Bone marrow (tissue), 2 donors: Measurements from ENCODE around the gene PLXDC1.
"Not testable (repeated sequence)": the region's sequence is repeated elsewhere in the genome, so short reads cannot be mapped to it uniquely, and the experiment has no call there.

ENCODE experiments used
- DNase-seq, 2 donors: peaks; one replicate each; lab custom pipeline; 2025; lab: John Stamatoyannopoulos, UW

Gene PLXDC1

GRCh38 chr17:39155654-39156053, 4.2 kb upstream of the PLXDC1 start:
- DNase-seq = no peak

GRCh38 chr17:39153599-39154051, 2.2 kb upstream of the PLXDC1 start:
- peak; percentile 92 to 93 for DNase-seq

GRCh38 chr17:39151943-39152818, 744 bp upstream of the PLXDC1 start:
- no peak for DNase-seq

- DNase-seq = no peak
These were observed 665 bp downstream of the PLXDC1 start for GRCh38 chr17:39150795-39151149.

GRCh38 chr17:39150104-39150634, 1.3 kb downstream of the PLXDC1 start:
- no peak for DNase-seq

- DNase-seq = no peak
These were observed 3.9 kb downstream of the PLXDC1 start for GRCh38 chr17:39147221-39148185.

- DNase-seq = no peak
These were observed 5.2 kb downstream of the PLXDC1 start for GRCh38 chr17:39146273-39146672.

- DNase-seq = no peak
These were observed 6.3 kb downstream of the PLXDC1 start for GRCh38 chr17:39145143-39145542.

- no peak for DNase-seq
These were observed 7.0 kb downstream of the PLXDC1 start for GRCh38 chr17:39144416-39144840.

- DNase-seq = no peak
These were observed 7.8 kb downstream of the PLXDC1 start for GRCh38 chr17:39143552-39144093.

- DNase-seq = no peak
These were observed 9.3 kb downstream of the PLXDC1 start for GRCh38 chr17:39141915-39142664.

- no peak for DNase-seq
These were observed 10.1 kb downstream of the PLXDC1 start for GRCh38 chr17:39141294-39141693.

GRCh38 chr17:39139561-39139960, 11.9 kb downstream of the PLXDC1 start:
- DNase-seq = no peak

- DNase-seq = no peak
These were observed 12.3 kb downstream of the PLXDC1 start for GRCh38 chr17:39139161-39139511.

- DNase-seq = no peak
These were observed 12.8 kb downstream of the PLXDC1 start for GRCh38 chr17:39138431-39139160.

GRCh38 chr17:39134878-39135277, 16.6 kb downstream of the PLXDC1 start:
- DNase-seq = no peak

- no peak for DNase-seq
These were observed 19.2 kb downstream of the PLXDC1 start for GRCh38 chr17:39132192-39132610.

GRCh38 chr17:39131616-39132015, 19.8 kb downstream of the PLXDC1 start:
- no peak for DNase-seq

- no peak for DNase-seq
These were observed 21.2 kb downstream of the PLXDC1 start for GRCh38 chr17:39130205-39130604.

GRCh38 chr17:39129544-39129943, 21.9 kb downstream of the PLXDC1 start:
- DNase-seq = not testable (repeated sequence)

- DNase-seq = no peak
These were observed 25.0 kb downstream of the PLXDC1 start for GRCh38 chr17:39126436-39126835.
